ENCODE data around the gene VPS37C.

DNA sequence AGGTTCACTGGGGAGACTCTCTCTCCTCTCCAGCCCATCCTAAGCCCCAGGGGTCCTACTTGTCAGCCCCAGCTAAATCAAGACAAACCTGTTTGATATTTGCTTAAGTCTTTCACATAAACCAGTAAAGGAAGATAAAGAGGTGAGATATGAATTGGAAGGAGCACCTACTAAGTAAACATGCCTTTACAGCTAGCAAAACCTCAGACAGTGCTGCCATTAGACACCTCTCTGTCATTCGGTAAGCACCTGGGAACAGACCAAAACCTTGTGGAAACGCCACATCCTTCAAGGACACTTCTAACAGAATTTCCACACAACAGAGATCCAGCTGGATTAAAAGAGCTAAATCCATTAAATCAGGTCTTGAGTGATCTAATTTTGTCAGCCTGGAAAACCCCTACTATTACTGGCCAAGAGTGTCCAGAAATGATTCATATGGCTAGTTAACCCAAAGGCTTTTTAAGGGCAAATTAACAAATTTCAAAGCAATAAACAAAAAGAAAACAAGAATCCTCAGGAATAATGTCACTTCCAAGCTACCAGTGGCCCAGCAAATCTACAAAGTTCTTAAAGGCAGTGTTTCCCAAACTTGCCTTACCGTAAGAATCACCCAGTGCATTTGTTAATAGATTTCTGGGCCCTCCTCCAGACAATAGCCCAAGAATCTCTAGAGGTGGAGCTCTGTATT, 2.4 kb downstream of the VPS37C start:
- TF ChIP-seq, protein P1, sequence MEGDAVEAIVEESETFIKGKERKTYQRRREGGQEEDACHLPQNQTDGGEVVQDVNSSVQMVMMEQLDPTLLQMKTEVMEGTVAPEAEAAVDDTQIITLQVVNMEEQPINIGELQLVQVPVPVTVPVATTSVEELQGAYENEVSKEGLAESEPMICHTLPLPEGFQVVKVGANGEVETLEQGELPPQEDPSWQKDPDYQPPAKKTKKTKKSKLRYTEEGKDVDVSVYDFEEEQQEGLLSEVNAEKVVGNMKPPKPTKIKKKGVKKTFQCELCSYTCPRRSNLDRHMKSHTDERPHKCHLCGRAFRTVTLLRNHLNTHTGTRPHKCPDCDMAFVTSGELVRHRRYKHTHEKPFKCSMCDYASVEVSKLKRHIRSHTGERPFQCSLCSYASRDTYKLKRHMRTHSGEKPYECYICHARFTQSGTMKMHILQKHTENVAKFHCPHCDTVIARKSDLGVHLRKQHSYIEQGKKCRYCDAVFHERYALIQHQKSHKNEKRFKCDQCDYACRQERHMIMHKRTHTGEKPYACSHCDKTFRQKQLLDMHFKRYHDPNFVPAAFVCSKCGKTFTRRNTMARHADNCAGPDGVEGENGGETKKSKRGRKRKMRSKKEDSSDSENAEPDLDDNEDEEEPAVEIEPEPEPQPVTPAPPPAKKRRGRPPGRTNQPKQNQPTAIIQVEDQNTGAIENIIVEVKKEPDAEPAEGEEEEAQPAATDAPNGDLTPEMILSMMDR (IDR thresholded peaks at IDR 0.05; ENCODE audit: low read depth, low read length, missing input control) = no peak
- TF ChIP-seq RAD21 (IDR thresholded peaks at IDR 0.05) = no peak
- TF ChIP-seq, protein P2, sequence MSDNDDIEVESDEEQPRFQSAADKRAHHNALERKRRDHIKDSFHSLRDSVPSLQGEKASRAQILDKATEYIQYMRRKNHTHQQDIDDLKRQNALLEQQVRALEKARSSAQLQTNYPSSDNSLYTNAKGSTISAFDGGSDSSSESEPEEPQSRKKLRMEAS (IDR thresholded peaks at IDR 0.05) = no peak
- TF ChIP-seq YY1 (IDR thresholded peaks at IDR 0.05) = no peak
- TF ChIP-seq HNF4A (conservative IDR thresholded peaks at IDR 0.05) = no peak
- TF ChIP-seq, protein P3, sequence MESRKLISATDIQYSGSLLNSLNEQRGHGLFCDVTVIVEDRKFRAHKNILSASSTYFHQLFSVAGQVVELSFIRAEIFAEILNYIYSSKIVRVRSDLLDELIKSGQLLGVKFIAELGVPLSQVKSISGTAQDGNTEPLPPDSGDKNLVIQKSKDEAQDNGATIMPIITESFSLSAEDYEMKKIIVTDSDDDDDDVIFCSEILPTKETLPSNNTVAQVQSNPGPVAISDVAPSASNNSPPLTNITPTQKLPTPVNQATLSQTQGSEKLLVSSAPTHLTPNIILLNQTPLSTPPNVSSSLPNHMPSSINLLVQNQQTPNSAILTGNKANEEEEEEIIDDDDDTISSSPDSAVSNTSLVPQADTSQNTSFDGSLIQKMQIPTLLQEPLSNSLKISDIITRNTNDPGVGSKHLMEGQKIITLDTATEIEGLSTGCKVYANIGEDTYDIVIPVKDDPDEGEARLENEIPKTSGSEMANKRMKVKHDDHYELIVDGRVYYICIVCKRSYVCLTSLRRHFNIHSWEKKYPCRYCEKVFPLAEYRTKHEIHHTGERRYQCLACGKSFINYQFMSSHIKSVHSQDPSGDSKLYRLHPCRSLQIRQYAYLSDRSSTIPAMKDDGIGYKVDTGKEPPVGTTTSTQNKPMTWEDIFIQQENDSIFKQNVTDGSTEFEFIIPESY (IDR thresholded peaks at IDR 0.05) = no peak
- TF ChIP-seq JUND (IDR thresholded peaks at IDR 0.05) = no peak
- no peak for TF ChIP-seq GABPA (IDR thresholded peaks at IDR 0.05 in 1 of 2, conservative IDR thresholded peaks at IDR 0.05 in 1 of 2)
- TF ChIP-seq, protein P4, sequence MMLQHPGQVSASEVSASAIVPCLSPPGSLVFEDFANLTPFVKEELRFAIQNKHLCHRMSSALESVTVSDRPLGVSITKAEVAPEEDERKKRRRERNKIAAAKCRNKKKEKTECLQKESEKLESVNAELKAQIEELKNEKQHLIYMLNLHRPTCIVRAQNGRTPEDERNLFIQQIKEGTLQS (IDR thresholded peaks at IDR 0.05) = no peak
